KMS-11 (cell line): ENCODE measurements around the gene PRXL2B.

ENCODE experiments used
- H2AFZ ChIP-seq: fragments of 200-600 bp; sonication (generic); 2 replicates; pipeline ENCODE4 v1.6.1; 2016; ENCODE audit warnings: antibody characterized with exemption, mixed run types, low read depth
- H3K27ac ChIP-seq: fragments of 200-600 bp; sonication (generic); 2 replicates; pipeline ENCODE4 v1.6.1; 2016; ENCODE audit warnings: mild to moderate bottlenecking, mixed run types
- H3K27me3 ChIP-seq: fragments of 200-600 bp; sonication (generic); 2 replicates; pipeline ENCODE4 v1.6.1; 2017; ENCODE audit warnings: mild to moderate bottlenecking, low read depth, mixed run types, moderate library complexity; ENCODE audit not compliant: insufficient read depth
- H3K36me3 ChIP-seq: fragments of 200-600 bp; sonication (generic); 2 replicates; pipeline ENCODE4 v1.6.1; 2017; ENCODE audit warnings: mild to moderate bottlenecking, mixed run types; ENCODE audit not compliant: insufficient read depth
- H3K4me1 ChIP-seq: fragments of 200-600 bp; sonication (generic); 2 replicates; pipeline ENCODE4 v1.6.1; 2016; ENCODE audit warnings: mild to moderate bottlenecking, low read depth, mixed run types; ENCODE audit not compliant: poor library complexity, severe bottlenecking
- H3K4me2 ChIP-seq: fragments of 200-600 bp; sonication (generic); 2 replicates; pipeline ENCODE4 v1.7.0; 2016; ENCODE audit warnings: mild to moderate bottlenecking, mixed run types
- H3K4me3 ChIP-seq: fragments of 200-600 bp; sonication (generic); IDR thresholded peaks from 2 replicates; pipeline ENCODE4 v1.6.1; 2017; ENCODE audit warnings: low read depth, low read length, mixed read lengths; ENCODE audit not compliant: insufficient read depth
- H3K79me2 ChIP-seq: fragments of 200-600 bp; sonication (generic); 2 replicates; pipeline ENCODE4 v1.6.1; 2016; ENCODE audit warnings: low read depth, mixed run types; ENCODE audit not compliant: insufficient read depth
- H3K9ac ChIP-seq: fragments of 200-600 bp; sonication (generic); 2 replicates; pipeline ENCODE4 v1.6.1; 2016; ENCODE audit warnings: mild to moderate bottlenecking, mixed run types
- H4K20me1 ChIP-seq: fragments of 200-600 bp; sonication (generic); 2 replicates; pipeline ENCODE4 v1.6.1; 2016; ENCODE audit warnings: mild to moderate bottlenecking, mixed run types; ENCODE audit not compliant: insufficient read depth
- CTCF ChIP-seq: fragments of 200-600 bp; sonication (generic); conservative IDR thresholded peaks from 2 replicates; pipeline ENCODE4 v1.6.1; 2017; ENCODE audit warnings: low read depth, mild to moderate bottlenecking, antibody characterized with exemption, low read length, moderate library complexity, mixed read lengths

The PRXL2B gene

GRCh38 chr1:2639607-2640521, 53.3 kb downstream of the PRXL2B start:
- TF ChIP-seq CTCF = no peak
- Histone ChIP-seq H3K4me2 (no peak overlapping the region), H3K4me1 (no peaks in the 10 kb centered on the region), H2AFZ (no peak overlapping the region), H3K79me2 (no peaks in the 10 kb centered on the region), H3K36me3 (no peaks in the 10 kb centered on the region), H3K27ac (no peak overlapping the region), H3K4me3 (no peak overlapping the region), H3K9ac (no peak overlapping the region), H4K20me1 (no peaks in the 10 kb centered on the region), H3K27me3 (peaks cover 52% of the 10 kb centered on the region)

GRCh38 chr1:2640626-2641025, 54.0 kb downstream of the PRXL2B start:
- Histone ChIP-seq H3K4me3 (no peak overlapping the region), H3K27me3 (peaks cover 56% of the 10 kb centered on the region), H3K4me2 (no peak overlapping the region)

More at GRCh38 chr1:2640626-2641025, 54.0 kb downstream of the PRXL2B start:
- Histone ChIP-seq H2AFZ (no peak overlapping the region), H4K20me1 (no peaks in the 10 kb centered on the region), H3K4me1 (no peaks in the 10 kb centered on the region), H3K9ac (no peak overlapping the region), H3K27ac (no peak overlapping the region), H3K79me2 (no peaks in the 10 kb centered on the region), H3K36me3 (no peaks in the 10 kb centered on the region)
- TF ChIP-seq CTCF = no peak
